H9 (cell line): Measurements from ENCODE around the gene KPNA1. TPM values are rescaled to one million over a fixed set of nuclear protein-coding genes. Genes with fewer than 3 reads are reported as not detected.

Source experiments
- DNase-seq: peaks from one replicate; pipeline ENCODE4 v3.0.0-alpha.2; 2017
- H2AFZ ChIP-seq: one replicate; pipeline ENCODE4 v1.6.1; 2013; ENCODE audit warnings: mild to moderate bottlenecking, low read length, control low read depth, moderate library complexity
- H2AK5ac ChIP-seq: 2 replicates; pipeline ENCODE4 v1.6.1; 2013; ENCODE audit warnings: low read length, control low read depth, mixed read lengths; ENCODE audit not compliant: insufficient read length
- H2BK120ac ChIP-seq: one replicate; pipeline ENCODE4 v1.6.1; 2013; ENCODE audit warnings: low read depth, mild to moderate bottlenecking, low read length, control low read depth, inconsistent platforms; ENCODE audit not compliant: poor library complexity, severe bottlenecking
- H2BK12ac ChIP-seq: 2 replicates; pipeline ENCODE4 v1.6.1; 2013; ENCODE audit warnings: low read length, control low read depth, mixed read lengths, low read depth; ENCODE audit not compliant: insufficient read length
- H2BK15ac ChIP-seq: 2 replicates; pipeline ENCODE4 v1.6.1; 2013; ENCODE audit warnings: low read depth, low read length, control low read depth
- H2BK20ac ChIP-seq: one replicate; pipeline ENCODE4 v1.6.1; 2013; ENCODE audit warnings: low read depth, mild to moderate bottlenecking, low read length, control low read depth, inconsistent platforms; ENCODE audit not compliant: poor library complexity, severe bottlenecking
- H2BK5ac ChIP-seq: 2 replicates; pipeline ENCODE4 v1.6.1; 2013; ENCODE audit warnings: low read length, control low read depth, mixed read lengths; ENCODE audit not compliant: insufficient read length
- H3K14ac ChIP-seq: 2 replicates; pipeline ENCODE4 v1.6.1; 2013; ENCODE audit warnings: low read length, control low read depth; ENCODE audit not compliant: insufficient read depth
- H3K18ac ChIP-seq: 2 replicates; pipeline ENCODE4 v1.6.1; 2013; ENCODE audit warnings: low read depth, mild to moderate bottlenecking, mixed read lengths, low read length, control low read depth; ENCODE audit not compliant: insufficient read length
- H3K23ac ChIP-seq: 2 replicates; pipeline ENCODE4 v1.6.1; 2013; ENCODE audit warnings: low read length, control low read depth, mixed read lengths, low read depth; ENCODE audit not compliant: insufficient read length
- H3K23me2 ChIP-seq: 2 replicates; pipeline ENCODE4 v1.6.1; 2013; ENCODE audit warnings: low read depth, mild to moderate bottlenecking, mixed read lengths, low read length, control low read depth; ENCODE audit not compliant: insufficient read length, poor library complexity, severe bottlenecking
- H3K27ac ChIP-seq: 2 replicates; pipeline ENCODE4 v1.5.1; 2013; ENCODE audit warnings: low read length, control low read depth, mixed read lengths, low read depth; ENCODE audit not compliant: insufficient read length
- H3K27me3 ChIP-seq: 2 replicates; pipeline ENCODE4 v1.6.1; 2013; ENCODE audit warnings: low read length, control low read depth, inconsistent platforms; ENCODE audit not compliant: insufficient read depth
- H3K4ac ChIP-seq: 2 replicates; pipeline ENCODE4 v1.6.1; 2013; ENCODE audit warnings: low read depth, mild to moderate bottlenecking, control low read depth, inconsistent platforms, low read length, moderate library complexity
- H3K4me1 ChIP-seq: 2 replicates; pipeline ENCODE4 v1.6.1; 2013; ENCODE audit warnings: low read length, control low read depth, inconsistent platforms; ENCODE audit not compliant: insufficient read depth
- H3K4me2 ChIP-seq: 2 replicates; pipeline ENCODE4 v1.6.1; 2013; ENCODE audit warnings: low read length, control low read depth, mixed read lengths; ENCODE audit not compliant: insufficient read length, insufficient read depth
- H3K56ac ChIP-seq: 2 replicates; pipeline ENCODE4 v1.6.1; 2013; ENCODE audit warnings: low read depth, mild to moderate bottlenecking, mixed read lengths, low read length, control low read depth; ENCODE audit not compliant: insufficient read length
- H3K79me1 ChIP-seq: 2 replicates; pipeline ENCODE4 v1.6.1; 2013; ENCODE audit warnings: low read depth, mild to moderate bottlenecking, moderate library complexity, low read length, control low read depth, inconsistent platforms; ENCODE audit not compliant: insufficient read depth, poor library complexity, severe bottlenecking
- H3K79me2 ChIP-seq: 2 replicates; pipeline ENCODE4 v1.6.1; 2013; ENCODE audit warnings: low read length, control low read depth, inconsistent platforms; ENCODE audit not compliant: insufficient read depth
- H3K9ac ChIP-seq: 2 replicates; pipeline ENCODE4 v1.6.1; 2013; ENCODE audit warnings: low read length, control low read depth, mixed read lengths; ENCODE audit not compliant: insufficient read length; ENCODE audit errors: extremely low read depth
- H3K9me3 ChIP-seq: one replicate; pipeline ENCODE4 v1.6.1; 2013; ENCODE audit warnings: low read depth, low read length, inconsistent platforms; ENCODE audit not compliant: control insufficient read depth
- H3T11ph ChIP-seq: one replicate; pipeline ENCODE4 v1.6.1; 2013; ENCODE audit warnings: mild to moderate bottlenecking, low read length, control low read depth, inconsistent platforms
- H4K20me1 ChIP-seq: one replicate; pipeline ENCODE4 v1.6.1; 2013; ENCODE audit not compliant: control insufficient read depth, insufficient read length, insufficient read depth
- H4K5ac ChIP-seq: 2 replicates; pipeline ENCODE4 v1.6.1; 2013; ENCODE audit warnings: low read depth, mild to moderate bottlenecking, mixed read lengths, low read length, control low read depth; ENCODE audit not compliant: insufficient read length
- H4K8ac ChIP-seq: replicated peaks from 2 replicates; pipeline ENCODE4 v1.6.1; 2013; ENCODE audit warnings: low read length, control low read depth, mixed read lengths, low read depth; ENCODE audit not compliant: insufficient read length
- H4K91ac ChIP-seq: 2 replicates; pipeline ENCODE4 v1.6.1; 2013; ENCODE audit warnings: low read depth, mild to moderate bottlenecking, moderate library complexity, mixed read lengths, low read length, control low read depth; ENCODE audit not compliant: insufficient read length
- H3K27ac Mint-ChIP-seq, 3 experiments: 2 replicates in 2 of 3; 3 replicates in 1 of 3; pipeline ENCODE4 v1.8.0; 2020 to 2021; ENCODE audit warnings: mixed read lengths in 3 of 3, mild to moderate bottlenecking in 1 of 3, moderate library complexity in 1 of 3
- H3K27me3 Mint-ChIP-seq: 2 replicates; pipeline ENCODE4 v1.8.0; 2021; ENCODE audit warnings: low read depth, mild to moderate bottlenecking, moderate library complexity, mixed read lengths
- H3K36me3 Mint-ChIP-seq, 3 experiments: 2 replicates in 2 of 3; 3 replicates in 1 of 3; pipeline ENCODE4 v1.8.0; 2020 to 2021; ENCODE audit warnings: low read depth in 3 of 3, mixed read lengths in 3 of 3; ENCODE audit not compliant: insufficient read depth in 1 of 3
- H3K4me1 Mint-ChIP-seq, 2 experiments: 2 replicates each; pipeline ENCODE4 v1.8.0; 2020; ENCODE audit warnings: mixed read lengths in 2 of 2
- H3K4me3 Mint-ChIP-seq, 2 experiments: 2 replicates in 1 of 2; 3 replicates in 1 of 2; pipeline ENCODE4 v1.8.0; 2020 to 2021; ENCODE audit warnings: mild to moderate bottlenecking in 2 of 2, mixed read lengths in 2 of 2, moderate library complexity in 1 of 2
- H3K9me3 Mint-ChIP-seq, 2 experiments: 2 replicates in 1 of 2; 3 replicates in 1 of 2; pipeline ENCODE4 v1.8.0; 2020; ENCODE audit warnings: mild to moderate bottlenecking in 2 of 2, mixed read lengths in 2 of 2, moderate library complexity in 1 of 2
- CTCF ChIP-seq: fragments of 200-600 bp; sonication (generic); conservative IDR thresholded peaks from 3 replicates; pipeline ENCODE4 v1.8.0; 2021; ENCODE audit warnings: antibody characterized with exemption, mild to moderate bottlenecking
- WGBS: extraction: QIAGEN DNeasy Blood & Tissue Kit; methylation state at CpG from one replicate; pipeline ENCODE4 v1.1.7; 2013; ENCODE audit warnings: missing lambda C conversion rate, low lambda C conversion rate, mixed read lengths; ENCODE audit not compliant: insufficient read length; ENCODE audit errors: extremely low coverage; 5-methylcytosine and 5-hydroxymethylcytosine counted together
- total RNA-seq: library from RNA; stranded (reverse); gene quantifications from 2 replicates; pipeline ENCODE4 v1.2.1, GENCODE V29; 2021

The KPNA1 gene
- total RNA-seq, 1 experiment from 2014 or later = 71.7 TPM

- Histone ChIP-seq H3K4me2 (no peak overlapping the region), H4K20me1 (no peaks in the 10 kb centered on the region), H3K23me2 (no peaks in the 10 kb centered on the region), H3K4me1 (no peaks in the 10 kb centered on the region; the same call in 1 of the 2 replicates), H2BK12ac (no peak overlapping the region), H3K4ac (no peak overlapping the region), H3K79me1 (no peaks in the 10 kb centered on the region), H3K18ac (no peak overlapping the region), H3K14ac (no peak overlapping the region), H3K23ac (no peak overlapping the region), H2BK15ac (no peak overlapping the region), H3K56ac (no peak overlapping the region), H3K9ac (no peak overlapping the region), H4K8ac (no peak overlapping the region), H2AK5ac (no peak overlapping the region), H2BK20ac (no peak overlapping the region), H3T11ph (no peak overlapping the region), H3K79me2 (no peaks in the 10 kb centered on the region), H4K91ac (no peak overlapping the region), H2BK120ac (no peak overlapping the region), H3K27me3 (no peaks in the 10 kb centered on the region), H4K5ac (no peak overlapping the region), H2AFZ (no peak overlapping the region), H3K27ac (no peak overlapping the region), H2BK5ac (no peak overlapping the region), H3K9me3 (no peaks in the 10 kb centered on the region)
- H3K27ac Mint-ChIP-seq = no peak overlapping the region
- no CpG with 5 or more reads among the region's 3 CpGs for WGBS
- TF ChIP-seq CTCF = no peak
- peaks cover 8 to 10% of the 10 kb centered on the region in 2 experiments for H3K4me1 Mint-ChIP-seq
- DNase-seq = no peak
- no peaks in the 10 kb centered on the region for H3K9me3 Mint-ChIP-seq
- H3K36me3 Mint-ChIP-seq = peaks cover 0 to 3% (median 0%) of the 10 kb centered on the region in 3 experiments; a peak in 1 of 7 replicates
- no peak overlapping the region for H3K4me3 Mint-ChIP-seq
- H3K27me3 Mint-ChIP-seq = no peaks in the 10 kb centered on the region
These were observed 38.4 kb upstream of the KPNA1 start for GRCh38 chr3:122553171-122553570.
